ENCODE measurements around the gene CTDSPL. TPM values are rescaled to one million over a fixed set of nuclear protein-coding genes. Genes with fewer than 3 reads are reported as not detected.

CTDSPL gene
- total RNA-seq, 6 donors from 2014 or later = 35.6 to 78.1 (median 55.5) TPM

DNA sequence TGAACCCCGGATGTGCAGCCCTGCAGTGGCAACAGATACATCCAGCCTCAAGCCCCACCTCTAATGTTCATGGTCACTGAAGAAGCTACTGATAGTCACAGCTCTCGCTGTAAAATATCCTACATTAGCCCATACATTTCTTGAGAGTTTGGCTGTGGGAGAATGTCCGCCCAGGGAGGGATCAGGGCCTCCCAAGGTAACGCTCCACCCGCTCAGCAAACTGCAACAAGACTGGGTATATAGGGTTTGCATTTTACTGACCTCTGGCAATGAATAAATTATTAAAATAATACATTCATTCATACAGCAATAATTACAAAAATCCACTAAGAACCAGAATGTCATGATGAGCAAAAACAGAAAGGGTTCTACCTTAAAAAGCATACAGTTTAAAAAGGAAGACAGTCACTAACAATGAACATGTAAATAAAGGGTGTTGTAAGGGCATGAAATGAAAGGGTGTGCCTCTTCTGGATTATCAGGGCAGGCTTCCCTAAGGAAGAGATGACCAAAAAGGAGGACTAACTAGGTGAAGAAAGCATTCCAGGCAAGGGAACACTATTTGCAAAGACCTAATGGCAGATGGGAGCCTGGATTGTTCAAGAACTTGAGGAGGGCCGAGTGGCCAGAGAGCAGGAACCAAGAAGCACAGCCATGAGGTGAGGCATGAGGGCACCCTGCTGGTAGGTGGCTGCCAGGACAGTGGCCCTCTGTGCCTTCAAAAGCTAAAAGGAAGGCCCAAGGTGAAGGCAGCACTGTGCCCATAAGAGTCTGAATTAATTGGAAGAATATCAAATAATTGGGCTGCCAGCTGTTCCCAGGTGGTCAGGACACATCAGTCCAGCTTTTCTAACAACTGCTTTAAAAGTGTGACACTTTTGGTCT lies 28.1 kb upstream of the CTDSPL start:
- no peaks in the 10 kb centered on the region for H3K36me3 ChIP-seq
- 85 to 86% methylated on average over 5 to 6 of the region's 6 CpGs for WGBS, 2 donors
- no peaks in the 10 kb centered on the region for H3K9me3 ChIP-seq
- DNase-seq (no peak), ATAC-seq (ENCODE audit: low FRiP score in 2 of 2) (peak in 1 of 2 donors; percentile 61)
- H3K4me3 ChIP-seq = no peak overlapping the region
- H3K4me1 ChIP-seq = no peaks in the 10 kb centered on the region
- H3K27ac ChIP-seq = no peak overlapping the region
- TF ChIP-seq, protein P1, sequence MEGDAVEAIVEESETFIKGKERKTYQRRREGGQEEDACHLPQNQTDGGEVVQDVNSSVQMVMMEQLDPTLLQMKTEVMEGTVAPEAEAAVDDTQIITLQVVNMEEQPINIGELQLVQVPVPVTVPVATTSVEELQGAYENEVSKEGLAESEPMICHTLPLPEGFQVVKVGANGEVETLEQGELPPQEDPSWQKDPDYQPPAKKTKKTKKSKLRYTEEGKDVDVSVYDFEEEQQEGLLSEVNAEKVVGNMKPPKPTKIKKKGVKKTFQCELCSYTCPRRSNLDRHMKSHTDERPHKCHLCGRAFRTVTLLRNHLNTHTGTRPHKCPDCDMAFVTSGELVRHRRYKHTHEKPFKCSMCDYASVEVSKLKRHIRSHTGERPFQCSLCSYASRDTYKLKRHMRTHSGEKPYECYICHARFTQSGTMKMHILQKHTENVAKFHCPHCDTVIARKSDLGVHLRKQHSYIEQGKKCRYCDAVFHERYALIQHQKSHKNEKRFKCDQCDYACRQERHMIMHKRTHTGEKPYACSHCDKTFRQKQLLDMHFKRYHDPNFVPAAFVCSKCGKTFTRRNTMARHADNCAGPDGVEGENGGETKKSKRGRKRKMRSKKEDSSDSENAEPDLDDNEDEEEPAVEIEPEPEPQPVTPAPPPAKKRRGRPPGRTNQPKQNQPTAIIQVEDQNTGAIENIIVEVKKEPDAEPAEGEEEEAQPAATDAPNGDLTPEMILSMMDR (IDR thresholded peaks at IDR 0.05) = peak in 3 of 6 experiments; percentile 18 to 26 (median 24)
- no peak for TF ChIP-seq POLR2AphosphoS5 (IDR thresholded peaks at IDR 0.05)
- H3K27me3 ChIP-seq = no peaks in the 10 kb centered on the region

DNA sequence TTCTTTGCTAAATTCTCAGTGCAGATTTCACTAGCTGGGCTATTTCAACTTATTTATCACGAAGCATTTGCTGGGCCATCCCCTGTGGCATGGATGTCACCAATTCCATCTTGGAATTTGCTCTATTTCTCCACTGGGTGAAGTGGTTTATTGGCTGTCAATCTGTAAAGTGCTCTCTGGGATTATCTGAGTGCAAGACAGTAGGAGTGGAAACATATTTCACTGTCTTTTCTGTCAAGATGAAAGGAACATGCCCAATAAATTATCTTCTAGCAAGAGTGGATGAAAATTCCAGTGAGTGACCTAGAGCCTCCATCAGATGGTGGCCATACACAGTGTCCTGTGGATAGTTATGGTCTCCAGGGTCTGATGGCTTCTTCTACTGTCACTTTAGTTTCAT lies 25.1 kb upstream of the CTDSPL start:
- ATAC-seq (ENCODE audit: low FRiP score in 2 of 2) (no peak), DNase-seq (no peak)
- WGBS, 2 donors = 95% methylated on average over 1 of the region's 1 CpG

DNA sequence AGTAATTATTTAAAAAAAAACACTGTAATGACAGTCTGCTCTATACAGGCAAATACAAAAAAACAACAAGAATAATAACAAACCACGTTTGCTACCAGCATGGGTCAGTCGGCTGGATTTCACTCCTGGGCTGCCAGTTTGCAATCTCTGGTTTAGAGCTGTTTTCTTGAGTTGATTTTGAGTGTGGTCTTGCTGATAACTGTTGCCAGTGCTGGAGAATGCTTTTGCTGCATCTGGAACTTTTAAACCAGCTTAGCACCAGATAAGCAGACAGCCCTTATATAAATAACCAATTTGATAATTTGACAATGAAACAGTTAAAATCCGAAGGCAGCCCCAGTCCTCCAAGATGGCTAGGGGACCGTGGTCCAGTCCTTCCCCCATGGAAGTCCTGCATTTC lies 14.0 kb upstream of the CTDSPL start:
- Histone ChIP-seq H3K4me3 (no peak overlapping the region), H3K9me3 (no peaks in the 10 kb centered on the region), H3K27me3 (no peaks in the 10 kb centered on the region), H3K27ac (no peak overlapping the region), H3K36me3 (no peaks in the 10 kb centered on the region), H3K4me1 (no peaks in the 10 kb centered on the region)
- WGBS, 2 donors = 61 to 70% methylated on average over 4 of the region's 4 CpGs
- ATAC-seq (ENCODE audit: low FRiP score in 2 of 2) (no peak), DNase-seq (no peak)
- TF ChIP-seq POLR2AphosphoS5 (IDR thresholded peaks at IDR 0.05) = no peak
- TF ChIP-seq EP300 (IDR thresholded peaks at IDR 0.05) = no peak
- TF ChIP-seq, protein P1 (IDR thresholded peaks at IDR 0.05) = no peak
- TF ChIP-seq POLR2A (IDR thresholded peaks at IDR 0.05) = no peak

More for the DNA sequence above, 25.1 kb upstream of the CTDSPL start:
- no peak overlapping the region for H3K4me3 ChIP-seq
- no peak overlapping the region for H3K27ac ChIP-seq
- H3K36me3 ChIP-seq = no peaks in the 10 kb centered on the region
- no peaks in the 10 kb centered on the region for H3K9me3 ChIP-seq
- H3K4me1 ChIP-seq = no peaks in the 10 kb centered on the region
- no peaks in the 10 kb centered on the region for H3K27me3 ChIP-seq
- TF ChIP-seq POLR2AphosphoS5 (IDR thresholded peaks at IDR 0.05) = no peak
- TF ChIP-seq POLR2A (IDR thresholded peaks at IDR 0.05) = no peak
- TF ChIP-seq EP300 (IDR thresholded peaks at IDR 0.05) = no peak
- TF ChIP-seq, protein P1 (IDR thresholded peaks at IDR 0.05) = no peak

DNA sequence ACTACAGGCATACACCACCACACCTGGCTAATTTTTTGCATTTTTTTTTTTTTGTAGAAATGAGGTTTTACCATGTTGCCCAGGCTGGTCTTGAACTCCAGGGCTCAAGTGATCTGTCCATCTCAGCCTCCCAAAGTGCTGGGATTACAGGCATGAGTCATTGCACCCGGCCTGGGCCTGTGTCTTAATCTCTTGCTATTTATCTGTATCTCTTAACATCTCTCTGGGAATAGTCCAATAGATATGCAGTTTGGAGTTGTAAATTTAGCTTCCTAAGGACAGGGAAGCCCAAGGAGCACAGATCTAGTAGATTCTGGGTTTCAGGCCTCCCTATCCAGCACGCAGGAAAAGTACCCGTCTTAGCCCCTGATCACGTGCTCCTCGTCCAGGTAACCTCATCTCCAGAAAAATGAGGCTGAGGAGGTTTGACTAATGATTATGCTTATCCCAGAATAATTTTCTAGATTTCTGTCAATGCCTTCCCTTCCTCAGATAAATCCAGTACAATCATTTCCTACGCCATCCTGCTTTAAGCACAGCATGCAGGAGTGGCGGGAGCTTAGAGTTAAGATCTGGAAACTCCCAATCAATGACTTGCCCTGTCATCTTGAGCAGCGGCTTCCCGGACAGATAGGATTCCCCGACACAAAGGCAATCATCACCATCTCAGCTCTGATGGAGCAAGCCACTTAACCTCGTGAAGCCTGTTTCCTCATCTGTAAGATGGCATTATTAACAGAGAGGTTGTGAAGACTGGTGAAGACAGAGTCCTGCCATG lies 12.3 kb upstream of the CTDSPL start:
- Histone ChIP-seq H3K4me3 (no peak overlapping the region), H3K36me3 (no peaks in the 10 kb centered on the region), H3K9me3 (no peaks in the 10 kb centered on the region), H3K27me3 (no peaks in the 10 kb centered on the region), H3K27ac (no peak overlapping the region), H3K4me1 (no peaks in the 10 kb centered on the region)
- no peak for DNase-seq
- ATAC-seq (ENCODE audit: low FRiP score in 2 of 2) = no peak
- TF ChIP-seq, protein P1 (IDR thresholded peaks at IDR 0.05) = no peak
- TF ChIP-seq POLR2A (IDR thresholded peaks at IDR 0.05) (no peak), POLR2AphosphoS5 (IDR thresholded peaks at IDR 0.05) (no peak), EP300 (IDR thresholded peaks at IDR 0.05) (no peak)
- WGBS, 2 donors = 91 to 97% methylated on average over 11 of the region's 11 CpGs
